Brain pericyte (primary cell): ENCODE measurements around the gene CBARP.

ENCODE experiments used
- DNase-seq: peaks from one replicate; pipeline ENCODE4 v3.0.0-alpha.2; 2012; ENCODE audit warnings: low read depth, low spot score

The CBARP gene

DNA sequence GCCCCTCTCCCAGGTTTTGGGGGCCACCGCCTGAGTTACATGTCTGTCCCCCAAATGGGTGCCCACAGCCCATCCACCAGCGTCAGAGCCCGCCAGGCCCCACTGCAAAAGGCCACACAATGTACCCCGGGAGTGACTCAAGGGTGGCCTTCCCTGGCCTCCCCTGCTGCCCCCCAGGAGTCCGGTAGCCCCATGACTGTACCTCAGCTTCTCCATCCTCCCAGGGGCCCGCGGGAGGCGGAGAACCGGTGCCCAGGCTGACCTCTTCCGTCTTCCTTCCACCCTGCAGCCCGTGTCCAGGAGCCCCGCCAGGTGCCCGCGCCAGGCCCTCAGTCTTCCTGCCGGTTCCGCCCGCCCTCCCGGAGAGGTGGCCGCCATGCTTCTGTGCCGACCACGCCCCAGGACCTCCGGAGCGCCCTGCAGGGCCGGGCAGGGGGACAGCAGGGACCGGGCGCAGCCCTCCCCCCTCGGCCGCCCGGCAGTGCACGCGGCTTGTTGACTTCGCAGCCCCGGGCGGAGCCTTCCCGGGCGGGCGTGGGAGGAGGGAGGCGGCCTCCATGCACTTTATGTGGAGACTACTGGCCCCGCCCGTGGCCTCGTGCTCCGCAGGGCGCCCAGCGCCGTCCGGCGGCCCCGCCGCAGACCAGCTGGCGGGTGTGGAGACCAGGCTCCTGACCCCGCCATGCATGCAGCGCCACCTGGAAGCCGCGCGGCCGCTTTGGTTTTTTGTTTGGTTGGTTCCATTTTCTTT lies 10.3 kb downstream of the CBARP start:
- DNase-seq = no peak

DNA sequence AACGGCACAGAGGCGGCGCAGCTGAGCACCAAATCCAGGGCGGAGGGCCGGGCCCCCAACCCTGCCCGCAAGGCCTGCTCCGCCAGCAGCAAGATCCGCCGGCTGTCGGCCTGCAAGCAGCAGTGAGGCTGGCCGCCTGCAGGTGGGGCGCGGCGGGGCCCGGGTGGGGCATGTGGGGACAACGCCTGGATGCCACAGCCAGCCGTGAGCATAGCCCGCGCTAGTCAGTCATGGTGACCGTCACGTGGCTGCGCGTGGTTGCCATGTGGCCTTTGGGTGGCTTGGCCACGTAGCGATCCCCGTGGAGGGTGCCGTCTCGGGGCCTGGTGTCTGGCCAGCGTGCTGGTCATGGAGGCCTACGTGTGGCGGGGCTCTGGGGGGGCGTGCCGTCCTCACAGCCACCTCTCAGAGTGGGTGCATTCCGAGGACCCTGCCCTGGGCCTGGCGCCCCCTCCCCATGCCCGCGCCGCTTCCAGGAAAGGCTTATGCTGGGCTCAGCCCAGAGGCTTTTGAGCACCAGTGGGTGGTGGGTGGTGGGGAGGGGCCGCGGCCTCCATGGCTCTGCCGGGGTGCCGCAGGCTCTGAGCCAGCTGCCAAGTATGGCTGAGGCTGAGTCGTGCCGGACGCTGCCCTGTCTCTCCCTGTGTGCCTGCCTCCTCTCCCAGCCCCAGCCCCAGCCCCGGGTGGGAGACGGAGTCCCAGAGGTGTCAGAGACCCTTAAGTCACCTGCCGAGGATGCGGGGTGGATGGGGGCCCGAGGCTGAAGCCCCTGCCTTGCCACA lies 11.1 kb downstream of the CBARP start:
- no peak for DNase-seq

DNA sequence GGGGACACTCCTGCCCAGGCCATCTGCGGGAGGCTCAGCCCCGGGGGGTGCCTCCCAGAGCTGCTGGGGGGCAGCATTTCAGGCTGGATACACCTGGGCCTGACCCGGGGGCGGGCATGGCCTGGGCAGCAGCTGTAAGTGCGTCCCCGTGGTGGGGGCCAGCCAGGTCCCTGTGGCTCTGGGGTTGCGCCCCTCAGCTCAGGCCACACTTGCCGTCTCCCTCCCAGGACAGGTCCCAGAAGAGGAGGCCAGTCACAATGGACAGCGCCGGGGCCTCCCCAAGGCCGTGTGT lies 11.6 kb downstream of the CBARP start:
- no peak for DNase-seq

DNA sequence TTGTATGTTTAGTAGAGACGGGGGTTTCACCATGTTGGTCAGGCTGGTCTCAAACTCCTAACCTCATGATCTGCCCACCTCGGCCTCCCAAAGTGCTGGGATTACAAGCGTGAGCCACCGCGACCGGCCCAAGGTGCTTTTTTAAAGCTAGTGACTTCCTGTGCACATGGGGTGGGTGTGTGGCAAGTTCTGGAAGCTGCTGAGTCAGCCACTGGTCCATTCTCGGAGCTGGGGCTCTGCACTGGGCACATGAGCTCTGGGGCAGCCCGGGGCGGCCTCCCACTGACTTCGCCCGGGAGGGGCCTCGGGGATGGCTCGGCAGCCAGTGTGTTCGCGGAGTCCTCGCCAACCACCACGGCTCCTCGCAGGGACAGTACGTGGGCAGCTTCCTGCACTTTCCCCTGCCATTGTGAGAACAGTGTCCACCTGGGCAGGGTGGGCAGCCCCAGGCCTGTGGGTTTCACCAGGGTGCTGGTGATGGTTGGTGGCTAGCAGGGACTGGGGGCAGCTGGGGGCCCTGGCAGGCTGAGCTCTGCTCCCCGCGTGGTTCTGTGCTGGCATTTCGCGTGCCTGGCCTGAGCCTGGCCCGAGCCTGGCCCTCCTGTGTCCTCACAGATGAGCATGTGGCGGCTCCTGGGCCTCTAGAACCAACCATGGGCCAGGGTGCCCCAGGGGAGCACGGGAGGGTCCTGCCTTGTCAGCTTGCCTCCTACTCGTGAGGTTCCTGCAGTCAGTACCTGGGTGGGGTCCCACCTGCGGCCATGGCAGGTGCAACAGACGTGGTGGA lies 12.2 kb downstream of the CBARP start:
- DNase-seq = no peak

DNA sequence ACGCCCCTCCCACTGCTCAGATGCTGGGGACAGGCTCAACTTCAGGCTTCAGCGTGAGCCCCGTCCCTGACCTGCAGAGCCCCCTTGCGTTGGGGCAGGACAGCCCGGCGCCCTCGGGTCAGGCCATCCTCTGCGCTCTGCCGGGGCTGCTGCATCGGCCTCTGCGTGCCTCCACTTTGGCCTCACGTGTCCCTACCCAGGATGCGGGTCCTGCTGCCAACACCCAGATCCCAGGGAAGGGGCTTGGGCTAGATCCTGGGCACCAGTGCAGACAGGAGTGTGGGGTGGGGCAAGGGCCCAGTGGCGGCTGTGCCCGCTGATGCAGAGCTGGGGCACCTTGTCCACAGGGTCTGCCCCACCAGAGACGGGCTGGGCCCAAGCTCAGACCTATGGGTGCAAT lies 13.0 kb downstream of the CBARP start:
- no peak for DNase-seq

DNA sequence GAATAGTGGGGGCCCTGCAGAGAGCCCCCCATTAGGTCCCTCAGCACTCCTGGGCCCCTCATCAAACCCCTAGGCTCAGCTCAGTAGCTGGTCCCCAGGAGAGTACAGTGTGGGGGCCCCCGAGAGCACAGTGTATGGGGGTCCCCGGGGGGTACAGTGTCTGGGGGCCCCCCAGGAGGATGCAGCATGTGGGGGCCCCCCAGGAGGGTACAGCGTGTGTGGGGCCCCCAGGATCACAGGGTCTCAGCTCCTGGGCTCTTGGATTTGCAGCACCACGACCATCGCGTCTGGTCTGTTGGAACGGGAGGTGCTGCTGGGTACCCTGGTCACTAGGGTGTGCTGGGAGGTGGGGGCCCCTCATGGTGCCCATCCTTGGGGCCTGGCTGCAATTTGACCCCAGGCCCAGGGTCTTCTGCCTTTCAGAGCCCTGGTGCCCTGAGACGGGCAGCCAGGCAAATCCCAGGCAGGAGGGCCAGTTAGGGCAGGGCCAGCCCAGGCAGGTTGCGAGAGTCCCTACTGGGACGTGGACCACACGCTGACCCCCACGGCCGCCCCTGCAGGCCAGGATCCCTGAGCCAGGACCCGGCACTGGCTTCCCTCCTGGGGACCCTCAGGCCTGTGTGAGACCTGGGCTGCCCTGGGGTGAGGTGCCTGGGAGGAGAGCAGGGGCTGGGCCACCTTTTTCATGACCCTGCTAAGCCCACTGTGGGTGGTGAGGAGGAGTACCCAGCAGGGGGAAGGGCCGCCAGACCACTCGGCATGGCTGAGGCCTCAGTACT lies 13.6 kb downstream of the CBARP start:
- no peak for DNase-seq

DNA sequence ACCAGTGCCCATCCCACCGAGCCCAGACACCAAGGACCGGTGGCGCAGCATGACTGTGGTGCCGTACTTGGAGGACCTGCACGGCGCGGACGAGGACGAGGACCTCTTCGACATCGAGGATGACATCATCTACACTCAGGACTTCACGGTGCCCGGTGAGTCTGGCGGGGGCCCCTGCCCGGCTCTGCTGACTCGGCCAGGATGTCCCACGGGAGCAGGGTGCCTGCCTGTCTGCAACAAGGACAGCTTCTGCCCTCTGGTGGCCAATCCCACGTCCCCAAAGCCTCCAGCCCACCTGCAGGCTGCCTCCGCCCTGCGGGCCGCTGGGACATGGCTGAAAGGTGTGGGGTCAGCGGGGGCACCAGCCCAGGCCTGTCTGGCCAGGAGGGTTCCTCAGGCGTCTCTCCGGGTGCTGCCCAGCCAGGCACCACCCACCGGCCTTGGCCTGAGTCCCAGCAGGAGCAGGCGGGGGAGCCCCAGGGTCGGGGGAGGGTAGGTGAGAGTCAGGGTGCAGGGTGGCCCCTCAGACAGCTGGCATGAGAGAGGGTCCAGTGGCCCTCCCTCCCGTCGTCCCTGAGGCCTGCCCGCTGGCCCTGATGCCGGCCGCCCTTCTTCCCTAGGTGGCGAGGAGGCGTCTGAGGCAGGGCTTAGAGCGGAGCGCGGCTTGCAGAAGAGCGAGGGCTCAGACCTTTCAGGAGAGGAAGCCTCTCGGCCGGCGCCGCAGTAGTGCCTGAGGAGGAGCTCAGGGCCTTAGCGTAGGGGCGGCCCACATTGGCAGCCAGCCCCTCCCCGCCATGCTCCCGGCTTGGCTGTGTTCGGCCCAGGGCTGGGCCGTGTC lies 14.6 kb downstream of the CBARP start:
- DNase-seq = no peak

DNA sequence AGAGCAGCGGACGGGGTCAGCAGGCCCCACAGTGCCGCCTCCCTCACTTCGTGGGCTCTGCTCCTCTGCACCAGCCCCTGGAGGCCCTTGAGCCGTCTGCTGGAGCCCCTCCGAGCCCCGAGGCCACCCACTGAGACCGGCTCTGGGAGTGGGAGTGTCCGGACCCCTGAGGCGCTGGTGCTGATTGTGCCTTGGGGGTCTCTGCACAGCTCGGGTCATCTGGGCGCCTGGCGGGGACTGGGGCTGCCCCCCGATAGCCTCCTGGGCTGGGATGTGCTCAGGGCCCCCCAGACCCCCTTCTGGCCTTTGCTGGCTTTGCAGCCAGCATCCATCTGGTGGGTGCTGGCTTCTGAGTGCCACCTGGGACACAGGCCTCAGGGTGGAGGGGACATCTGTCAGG lies 15.4 kb downstream of the CBARP start:
- DNase-seq = no peak

DNA sequence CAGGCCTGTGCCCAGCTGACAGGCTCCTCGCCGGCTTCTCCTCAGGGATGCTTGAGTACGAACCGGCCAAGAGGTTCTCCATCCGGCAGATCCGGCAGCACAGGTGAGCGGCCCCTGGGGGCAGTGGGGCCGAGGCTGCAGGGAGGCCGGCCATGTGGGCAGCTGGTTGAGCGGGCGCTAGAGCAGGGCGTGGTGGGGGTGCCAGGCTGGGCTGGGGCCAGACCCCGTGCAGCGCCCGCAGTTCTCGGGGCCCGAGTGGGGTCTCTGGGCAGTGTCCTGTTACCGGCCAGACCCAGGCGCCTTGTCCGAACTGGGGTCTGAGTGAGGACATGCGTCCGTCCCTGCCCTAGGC lies 15.9 kb downstream of the CBARP start:
- no peak for DNase-seq

DNA sequence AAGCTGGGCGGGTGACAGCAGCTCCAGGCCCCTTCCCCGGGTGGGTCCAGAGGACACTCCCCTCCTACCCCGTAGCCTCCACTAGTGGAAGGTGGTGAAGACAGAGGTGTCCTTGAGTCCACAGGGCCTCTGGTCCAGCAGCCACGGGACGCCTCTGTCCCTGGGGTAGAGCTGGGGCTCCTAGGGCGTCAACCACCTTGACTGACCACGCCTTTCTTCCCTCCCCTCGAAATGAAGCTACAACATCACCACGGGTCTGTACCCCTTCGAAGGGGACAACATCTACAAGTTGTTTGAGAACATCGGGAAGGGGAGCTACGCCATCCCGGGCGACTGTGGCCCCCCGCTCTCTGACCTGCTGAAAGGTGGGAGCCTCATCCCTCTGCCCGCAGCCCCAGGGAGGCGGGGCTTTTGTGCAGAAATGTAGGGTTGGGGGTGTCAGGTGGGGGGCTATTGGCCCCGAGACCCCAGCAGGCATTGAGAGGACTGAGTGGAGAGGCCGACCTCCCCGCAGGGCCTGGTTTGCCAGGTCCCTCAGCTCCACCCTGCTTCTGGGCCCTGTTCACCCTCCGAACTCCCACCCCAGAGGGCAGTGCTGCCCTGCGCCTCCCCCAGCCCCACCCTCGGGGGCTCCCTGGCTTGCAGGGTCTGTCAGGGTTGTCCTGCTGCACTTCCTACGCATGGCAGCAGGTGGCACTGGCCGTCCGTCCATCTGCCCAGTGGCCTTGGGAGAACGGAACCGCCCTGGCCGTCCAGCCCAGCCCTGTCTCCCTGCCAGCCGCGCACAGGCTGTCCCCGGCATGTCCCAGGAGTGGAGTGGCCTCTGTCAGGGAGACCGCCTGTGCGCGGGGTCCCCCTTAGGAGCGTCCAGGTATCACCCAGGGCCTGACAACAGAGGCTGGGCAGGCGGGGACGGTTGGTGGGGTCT lies 16.6 kb downstream of the CBARP start:
- no peak for DNase-seq

DNA sequence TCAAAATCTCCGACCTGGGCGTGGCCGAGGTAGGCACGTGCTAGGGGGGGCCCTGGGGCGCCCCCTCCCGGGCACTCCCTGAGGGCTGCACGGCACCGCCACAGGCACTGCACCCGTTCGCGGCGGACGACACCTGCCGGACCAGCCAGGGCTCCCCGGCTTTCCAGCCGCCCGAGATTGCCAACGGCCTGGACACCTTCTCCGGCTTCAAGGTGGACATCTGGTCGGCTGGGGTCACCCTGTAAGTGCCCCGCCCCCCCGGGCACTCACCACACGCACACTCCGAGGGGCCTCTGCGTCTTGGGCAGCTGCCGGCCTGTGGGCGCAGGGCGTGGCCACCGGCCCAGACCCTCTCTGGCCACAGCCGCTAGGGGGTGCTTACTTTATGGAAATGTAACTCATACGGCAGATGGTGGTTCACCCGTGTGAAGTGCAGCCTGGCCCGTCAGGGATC lies 17.3 kb downstream of the CBARP start:
- DNase-seq = no peak

DNA sequence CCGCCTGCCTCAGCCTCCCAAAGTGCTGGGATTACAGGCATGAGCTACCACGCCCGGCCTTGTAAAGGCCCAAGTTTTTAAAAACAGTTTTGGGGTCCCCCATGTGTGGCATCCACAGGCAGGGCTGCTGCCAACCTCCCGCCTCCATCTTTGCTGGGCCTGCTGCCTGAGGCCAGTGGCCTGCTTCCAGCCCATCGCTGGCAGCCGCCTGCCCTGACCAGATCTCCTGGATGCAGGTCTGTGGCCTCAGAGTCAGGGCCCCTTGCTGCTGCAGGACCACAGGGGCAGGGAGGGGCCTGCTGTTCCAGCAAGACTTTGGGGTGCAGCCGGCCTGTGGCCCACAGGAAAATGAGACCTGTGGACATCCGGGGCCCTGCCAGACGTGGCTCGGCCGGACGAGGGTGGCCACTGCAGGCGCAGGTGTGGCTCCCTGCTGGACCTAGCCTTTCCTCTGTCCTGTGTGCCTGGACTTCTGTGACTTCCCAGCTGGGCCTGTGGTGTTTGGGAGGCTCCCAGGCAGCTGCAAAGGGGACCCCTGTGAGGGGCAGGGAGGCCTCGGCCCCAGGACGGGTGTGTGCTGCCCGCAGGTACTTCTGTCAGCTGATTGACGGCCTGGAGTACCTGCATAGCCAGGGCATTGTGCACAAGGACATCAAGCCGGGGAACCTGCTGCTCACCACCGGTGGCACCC lies 17.9 kb downstream of the CBARP start:
- no peak for DNase-seq

DNA sequence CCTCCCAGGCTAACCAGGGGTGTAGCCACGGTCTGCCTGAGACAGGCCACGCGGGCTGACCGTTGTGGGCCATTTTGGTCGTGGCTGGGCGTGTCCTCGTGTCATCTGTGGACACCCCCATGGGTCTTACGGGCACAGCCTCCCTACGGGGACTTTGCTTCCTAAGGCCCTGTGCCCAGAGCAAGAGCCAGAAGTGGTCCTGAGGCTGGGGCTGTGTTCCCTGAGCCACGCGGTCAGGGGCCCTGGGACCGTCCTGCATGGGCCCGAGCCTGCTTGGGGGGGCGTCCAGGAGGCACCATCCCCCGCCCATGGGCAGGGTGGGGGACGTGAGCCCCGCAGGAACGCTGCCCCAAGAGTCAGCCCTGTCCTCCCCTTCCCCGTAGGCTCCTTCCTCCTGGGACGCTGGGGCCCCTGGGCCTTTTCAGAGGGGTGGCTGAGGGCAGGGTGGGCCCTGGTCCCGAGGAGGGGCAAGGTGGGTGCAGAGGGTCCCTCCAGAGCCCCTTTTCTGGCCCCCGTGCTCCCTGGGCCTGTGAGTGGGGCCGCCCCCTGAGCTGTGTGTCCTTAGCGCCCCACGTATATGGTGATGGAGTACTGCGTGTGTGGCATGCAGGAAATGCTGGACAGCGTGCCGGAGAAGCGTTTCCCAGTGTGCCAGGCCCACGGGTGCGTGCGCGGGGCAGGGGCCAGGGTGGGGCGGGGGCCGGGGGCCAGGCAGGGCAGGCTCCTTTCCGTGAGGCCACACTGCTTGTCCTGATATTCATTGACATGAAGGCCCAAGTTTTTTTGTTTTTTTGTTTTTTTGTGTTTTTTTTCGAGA lies 18.8 kb downstream of the CBARP start:
- DNase-seq = no peak

DNA sequence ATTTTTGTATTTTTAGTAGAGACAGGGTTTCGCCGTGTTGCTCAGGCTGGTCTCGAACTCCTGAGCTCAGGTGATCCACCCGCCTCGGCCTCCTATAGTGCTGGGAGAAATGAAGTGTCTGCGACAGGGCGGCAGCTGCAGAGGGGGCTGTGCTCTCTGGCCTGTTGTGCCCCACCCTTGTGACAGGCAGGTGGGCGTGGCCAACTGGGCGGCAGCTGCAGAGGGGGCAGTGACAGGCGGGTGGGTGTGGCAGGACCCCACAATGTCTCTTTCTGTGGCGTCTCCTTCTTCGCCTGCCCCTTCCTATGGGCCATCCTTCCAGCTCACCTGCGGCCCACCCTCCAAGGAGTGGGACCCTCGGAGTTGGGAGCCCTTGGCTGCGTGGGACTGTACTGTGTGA lies 20.4 kb downstream of the CBARP start:
- no peak for DNase-seq

DNA sequence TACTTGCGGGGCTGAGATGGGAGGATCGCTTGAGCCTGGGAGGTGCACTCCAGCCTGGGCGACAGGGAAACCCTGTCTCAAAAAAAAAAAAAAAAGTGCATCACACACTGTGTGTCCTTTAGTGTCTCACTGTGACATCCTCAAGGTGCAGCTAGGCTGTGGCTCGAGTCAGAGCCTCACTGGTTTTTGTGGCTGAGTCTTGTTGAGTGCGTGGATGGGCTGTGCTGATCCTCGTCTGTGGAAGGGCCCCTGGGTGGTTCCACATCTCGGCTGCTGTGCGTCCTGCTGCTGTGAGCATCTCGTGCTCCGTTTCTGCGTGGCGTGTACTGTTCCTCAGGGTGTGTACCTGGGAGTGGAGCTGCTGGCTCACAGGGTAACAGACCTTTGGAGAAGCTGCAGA lies 21.0 kb downstream of the CBARP start:
- no peak for DNase-seq

DNA sequence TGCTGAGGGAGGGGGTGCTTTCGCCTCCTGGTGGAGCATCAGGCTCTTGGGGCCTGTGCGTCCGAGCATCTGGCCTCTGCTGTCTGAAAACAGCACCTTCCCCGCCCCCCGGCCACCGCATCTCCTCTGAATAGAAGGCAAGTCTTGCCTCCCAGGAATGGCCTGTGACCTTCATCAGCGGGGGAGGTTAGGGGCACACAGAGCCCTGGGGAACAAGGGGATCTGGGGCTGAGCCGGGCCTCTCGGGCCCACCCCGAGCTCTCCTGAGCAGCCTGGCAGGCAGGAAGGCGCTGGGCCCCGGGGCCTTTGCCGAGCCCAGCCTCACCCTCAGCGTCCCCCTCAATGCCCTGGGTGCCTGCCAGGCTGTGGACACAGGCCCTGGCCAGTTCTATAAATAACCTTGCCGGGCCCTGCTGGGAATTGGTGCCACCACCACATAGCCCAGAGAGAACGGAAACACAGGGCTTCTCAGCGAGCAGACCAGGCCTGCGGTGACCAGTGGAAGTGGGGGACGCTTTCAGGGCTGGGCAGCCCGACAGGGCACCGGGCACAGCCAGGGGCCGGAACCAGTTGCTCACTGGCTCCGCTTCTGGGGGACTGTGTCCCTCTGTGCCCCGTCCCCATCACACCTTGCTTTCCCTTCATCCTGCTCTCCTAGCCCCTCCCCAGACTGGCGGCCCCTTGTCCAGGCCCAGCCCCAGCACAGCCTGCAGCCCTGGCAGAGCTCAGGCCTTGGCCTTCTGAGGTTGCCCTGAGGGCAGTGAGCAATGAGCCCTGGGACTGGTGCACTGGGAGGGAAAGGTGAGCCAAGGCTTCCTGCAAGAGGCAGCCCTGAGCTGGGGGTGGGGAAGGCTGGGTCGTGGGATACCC lies 22.7 kb downstream of the CBARP start:
- no peak for DNase-seq

DNA sequence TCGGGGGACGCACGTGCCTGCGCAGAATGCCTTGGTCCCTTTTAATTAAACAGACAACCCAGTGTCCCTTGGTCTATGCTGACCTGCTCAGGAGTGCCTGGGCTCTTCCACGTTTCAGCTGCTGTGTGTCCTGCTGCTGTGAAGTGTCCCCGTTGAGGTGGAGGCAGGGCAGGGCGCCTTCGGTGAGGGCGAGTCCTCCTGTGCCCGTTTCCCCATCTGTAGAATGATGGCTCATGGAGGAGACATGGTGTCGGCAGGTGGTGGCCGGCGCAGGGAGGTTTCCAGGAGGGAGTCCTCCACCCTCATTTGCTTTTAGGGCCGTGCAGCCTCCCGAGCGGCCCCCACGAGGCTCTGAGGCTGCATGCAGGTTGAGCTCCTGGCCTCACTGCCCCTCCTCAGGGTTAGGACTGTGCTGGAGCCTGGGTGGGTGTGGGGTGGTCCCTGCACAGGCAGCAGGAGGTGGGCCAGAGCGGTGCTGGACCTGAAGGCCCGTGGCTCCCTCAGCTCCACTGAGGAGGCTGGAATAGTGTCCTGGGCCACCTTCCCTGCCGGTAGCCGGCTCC lies 23.4 kb downstream of the CBARP start:
- DNase-seq = no peak
